PC-3 (cell line): Measurements from ENCODE around the gene CHTF8.

ENCODE experiments used
- EZH2 ChIP-seq: fragments of 300-600 bp; sonication (generic); IDR thresholded peaks from one replicate; pipeline ENCODE4 v1.6.1; 2017; ENCODE audit warnings: antibody characterized with exemption, mild to moderate bottlenecking, low read length; ENCODE audit not compliant: unreplicated experiment
- EZH2phosphoT487 ChIP-seq: fragments of 300-600 bp; sonication (generic); IDR thresholded peaks from 2 replicates; pipeline ENCODE4 v1.6.1; 2018; ENCODE audit warnings: mild to moderate bottlenecking, antibody characterized with exemption, low read length, borderline replicate concordance
- TF ChIP-seq, protein P1 (sequence below): fragments of 300-600 bp; sonication (generic); conservative IDR thresholded peaks from 2 replicates; pipeline ENCODE4 v1.5.1; 2017; ENCODE audit warnings: antibody characterized with exemption, low read depth, mild to moderate bottlenecking, low read length

DNA sequence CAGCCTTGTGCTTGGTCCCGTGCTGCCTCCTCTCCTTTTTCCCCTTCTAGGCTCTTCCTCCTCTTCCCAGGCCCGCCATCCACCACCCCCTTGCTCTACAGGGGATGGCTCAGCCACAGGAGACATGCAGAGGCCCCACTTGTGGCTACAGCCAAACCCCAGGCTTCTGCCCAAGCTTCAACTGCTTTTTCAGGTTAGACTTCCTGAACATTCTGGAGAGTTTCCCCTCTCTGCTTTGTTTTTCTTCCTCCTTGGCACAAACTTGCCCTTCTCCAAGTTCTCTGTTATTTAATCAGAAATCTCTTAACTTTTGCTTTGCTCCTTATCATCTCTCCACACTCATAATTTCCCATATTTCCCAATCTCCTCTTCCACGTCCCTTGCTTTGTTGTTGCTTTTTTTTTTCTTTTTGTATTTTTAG, 45.2 kb downstream of the CHTF8 start:
- TF ChIP-seq EZH2phosphoT487 (no peak), EZH2 (no peak)
- TF ChIP-seq, protein P1, sequence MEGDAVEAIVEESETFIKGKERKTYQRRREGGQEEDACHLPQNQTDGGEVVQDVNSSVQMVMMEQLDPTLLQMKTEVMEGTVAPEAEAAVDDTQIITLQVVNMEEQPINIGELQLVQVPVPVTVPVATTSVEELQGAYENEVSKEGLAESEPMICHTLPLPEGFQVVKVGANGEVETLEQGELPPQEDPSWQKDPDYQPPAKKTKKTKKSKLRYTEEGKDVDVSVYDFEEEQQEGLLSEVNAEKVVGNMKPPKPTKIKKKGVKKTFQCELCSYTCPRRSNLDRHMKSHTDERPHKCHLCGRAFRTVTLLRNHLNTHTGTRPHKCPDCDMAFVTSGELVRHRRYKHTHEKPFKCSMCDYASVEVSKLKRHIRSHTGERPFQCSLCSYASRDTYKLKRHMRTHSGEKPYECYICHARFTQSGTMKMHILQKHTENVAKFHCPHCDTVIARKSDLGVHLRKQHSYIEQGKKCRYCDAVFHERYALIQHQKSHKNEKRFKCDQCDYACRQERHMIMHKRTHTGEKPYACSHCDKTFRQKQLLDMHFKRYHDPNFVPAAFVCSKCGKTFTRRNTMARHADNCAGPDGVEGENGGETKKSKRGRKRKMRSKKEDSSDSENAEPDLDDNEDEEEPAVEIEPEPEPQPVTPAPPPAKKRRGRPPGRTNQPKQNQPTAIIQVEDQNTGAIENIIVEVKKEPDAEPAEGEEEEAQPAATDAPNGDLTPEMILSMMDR, result no peak
